Stimulated activated CD4-positive, alpha-beta T cell treated with anti-CD3 and anti-CD28 coated beads, Interleukin-2, amount 100 ng/mL, for 48 hours (primary cell): ENCODE results near the gene PTX4.

ENCODE experiments used
- DNase-seq, 2 donors: peaks; one replicate each; pipeline ENCODE4 v3.0.0-alpha.2; 2020

The PTX4 gene

DNA sequence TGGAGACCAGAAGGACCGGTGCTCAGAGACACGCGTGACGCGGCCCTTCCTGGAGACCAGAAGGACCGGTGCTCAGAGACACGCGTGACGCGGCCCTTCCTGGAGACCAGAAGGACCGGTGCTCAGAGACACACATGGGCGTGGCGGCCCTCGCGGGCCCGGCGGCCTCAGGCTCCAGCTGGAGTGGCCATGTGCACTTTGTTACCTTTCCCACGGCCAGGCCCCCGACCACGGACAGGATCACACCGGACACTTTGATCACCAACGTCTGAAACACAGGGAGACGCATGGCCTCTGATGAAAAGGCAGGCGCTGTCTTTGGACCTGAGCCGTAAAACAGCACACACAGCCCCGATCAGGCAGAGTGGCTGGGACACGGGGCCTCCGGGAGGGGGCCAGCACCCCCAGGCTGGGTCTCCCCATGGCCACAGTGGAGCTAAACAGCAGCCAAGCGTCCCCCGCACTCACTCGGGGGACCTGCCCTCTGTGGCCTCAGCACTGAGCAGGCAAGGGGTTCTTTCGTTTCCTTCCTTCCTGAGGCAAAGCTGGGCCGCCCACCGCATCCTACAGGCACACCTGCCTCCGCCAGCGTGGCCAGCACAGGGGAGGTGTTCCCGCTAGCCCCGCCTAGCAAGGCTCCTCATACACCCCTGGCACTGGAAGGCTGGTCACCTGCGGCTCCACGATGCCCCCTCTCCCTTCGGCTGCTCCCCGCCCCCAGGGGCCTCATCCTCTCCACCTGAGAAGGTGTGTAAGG lies 31.1 kb downstream of the PTX4 start:
- no peak for DNase-seq

DNA sequence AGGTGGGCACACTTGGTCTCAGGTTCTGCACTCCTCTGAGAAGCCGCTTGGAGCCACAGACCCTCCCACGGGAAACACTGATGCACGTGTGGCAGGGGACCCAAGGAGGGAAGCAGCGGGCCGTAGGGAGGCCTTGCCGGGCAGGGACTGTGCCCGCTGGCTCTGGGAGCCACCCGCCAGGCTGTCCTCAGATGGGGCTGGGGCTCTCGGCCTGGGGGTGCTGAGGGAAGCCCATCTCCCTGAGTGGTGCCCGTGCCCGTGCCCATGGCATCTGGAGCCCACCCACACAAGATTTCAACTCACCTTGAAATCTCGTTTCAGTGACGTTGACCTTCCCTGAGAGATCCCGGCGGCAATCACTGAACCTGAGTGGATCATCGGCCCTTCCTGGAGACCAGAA lies 31.8 kb downstream of the PTX4 start:
- no peak for DNase-seq

DNA sequence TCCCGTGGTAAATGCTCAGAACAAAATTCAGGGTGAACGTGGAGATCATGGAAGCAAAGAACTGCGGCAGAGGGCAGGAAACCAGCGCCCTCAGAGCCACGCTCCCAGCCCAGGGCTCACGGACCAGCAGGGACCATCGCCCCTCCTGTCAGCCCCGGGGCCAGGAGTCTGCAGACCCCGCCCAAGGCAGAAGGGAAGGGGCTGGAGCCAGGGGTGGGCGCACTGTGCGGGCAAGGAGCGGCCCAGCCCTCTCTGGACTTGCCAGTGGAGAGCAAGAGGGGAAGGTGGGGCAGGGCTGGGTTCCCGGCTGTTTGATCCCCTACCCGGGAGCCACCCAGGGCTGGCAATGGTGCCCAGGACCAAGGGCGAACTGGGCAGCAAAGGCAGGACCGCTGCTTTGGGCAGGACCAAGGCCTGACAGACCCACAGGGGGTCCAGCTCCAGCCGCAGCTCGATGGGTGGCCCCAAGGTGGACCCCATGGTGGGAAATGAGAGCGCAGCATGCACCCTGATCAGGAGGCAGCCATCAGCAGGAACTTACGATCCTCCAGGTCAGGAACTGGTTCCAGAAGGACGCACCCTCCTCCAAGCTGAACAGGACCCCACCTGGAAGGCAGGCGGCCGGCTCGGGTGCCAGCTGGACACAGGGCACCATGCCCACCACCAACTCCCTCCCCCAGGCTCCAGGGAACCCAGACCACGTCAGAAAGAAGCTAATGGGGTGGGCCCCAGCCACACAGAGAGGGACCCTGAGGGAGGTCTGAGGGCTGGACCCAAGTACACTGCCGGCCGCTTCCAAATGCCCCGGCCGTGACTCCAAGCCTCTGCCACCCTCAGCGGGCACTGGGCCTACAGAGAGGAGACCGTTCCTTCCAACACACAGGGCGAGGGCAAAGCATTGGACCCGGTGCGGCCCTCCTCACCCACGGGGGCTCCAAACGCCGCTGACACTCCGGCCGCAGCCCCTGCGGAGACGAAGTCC lies 33.3 kb downstream of the PTX4 start:
- no peak for DNase-seq

DNA sequence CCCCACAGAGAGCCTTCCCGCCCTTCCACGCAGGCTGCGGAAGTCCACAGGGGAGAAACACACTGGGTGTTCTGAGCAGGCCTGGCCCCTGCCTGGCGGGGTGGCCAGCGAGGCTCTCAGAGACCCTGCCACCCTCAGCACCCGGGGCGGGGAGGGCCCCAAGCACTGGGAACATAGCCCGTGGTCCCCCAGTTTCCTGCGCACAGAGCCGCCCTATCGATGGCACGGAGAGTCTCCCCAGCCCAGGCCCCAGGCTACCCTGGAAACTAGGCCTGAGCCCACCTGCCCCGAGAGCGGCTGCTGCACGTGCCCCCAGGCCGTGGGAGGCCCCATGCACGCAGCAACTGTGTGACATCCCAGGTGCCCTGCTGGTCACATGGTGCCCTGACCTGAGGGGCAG lies 34.2 kb downstream of the PTX4 start:
- DNase-seq = no peak

DNA sequence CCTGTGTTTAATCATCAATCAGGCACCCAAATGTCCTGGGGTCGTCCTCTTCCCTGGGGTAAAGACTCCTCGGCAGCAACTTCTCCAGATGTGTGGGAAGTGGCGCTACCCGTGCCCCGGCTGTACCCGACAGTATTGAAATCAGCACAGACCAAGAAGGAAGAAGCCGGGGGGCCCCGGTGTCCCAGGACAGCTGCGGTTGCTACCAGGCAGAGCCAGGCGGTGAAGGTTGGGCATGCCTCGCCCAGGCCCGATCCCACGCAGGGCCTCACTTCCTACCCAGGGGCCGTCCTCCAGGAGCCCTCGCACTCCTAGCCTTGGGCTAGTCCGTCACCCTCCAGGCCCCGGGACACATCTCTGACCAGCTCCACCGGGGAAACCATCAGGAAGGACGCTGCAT lies 35.4 kb downstream of the PTX4 start:
- DNase-seq = no peak

DNA sequence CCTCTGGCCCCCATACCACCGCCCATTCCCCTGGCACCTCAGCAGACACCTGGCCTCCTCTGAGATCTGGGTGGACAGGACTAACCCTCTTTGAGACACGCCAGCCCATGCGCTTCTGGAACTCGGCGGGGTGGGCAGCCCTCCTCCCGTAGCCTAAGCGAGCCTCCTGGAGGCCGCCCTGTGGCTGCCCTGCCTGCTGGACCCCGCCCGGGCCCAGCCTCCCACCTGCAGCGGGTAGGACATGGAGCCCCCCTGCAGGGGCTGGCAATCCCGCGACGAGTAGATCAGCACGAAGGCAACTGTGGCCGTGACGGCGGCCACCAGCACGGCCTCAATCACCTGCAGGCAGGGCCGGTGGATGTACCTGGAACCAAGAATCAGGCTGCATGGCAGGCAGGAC lies 36.2 kb downstream of the PTX4 start:
- no peak for DNase-seq

DNA sequence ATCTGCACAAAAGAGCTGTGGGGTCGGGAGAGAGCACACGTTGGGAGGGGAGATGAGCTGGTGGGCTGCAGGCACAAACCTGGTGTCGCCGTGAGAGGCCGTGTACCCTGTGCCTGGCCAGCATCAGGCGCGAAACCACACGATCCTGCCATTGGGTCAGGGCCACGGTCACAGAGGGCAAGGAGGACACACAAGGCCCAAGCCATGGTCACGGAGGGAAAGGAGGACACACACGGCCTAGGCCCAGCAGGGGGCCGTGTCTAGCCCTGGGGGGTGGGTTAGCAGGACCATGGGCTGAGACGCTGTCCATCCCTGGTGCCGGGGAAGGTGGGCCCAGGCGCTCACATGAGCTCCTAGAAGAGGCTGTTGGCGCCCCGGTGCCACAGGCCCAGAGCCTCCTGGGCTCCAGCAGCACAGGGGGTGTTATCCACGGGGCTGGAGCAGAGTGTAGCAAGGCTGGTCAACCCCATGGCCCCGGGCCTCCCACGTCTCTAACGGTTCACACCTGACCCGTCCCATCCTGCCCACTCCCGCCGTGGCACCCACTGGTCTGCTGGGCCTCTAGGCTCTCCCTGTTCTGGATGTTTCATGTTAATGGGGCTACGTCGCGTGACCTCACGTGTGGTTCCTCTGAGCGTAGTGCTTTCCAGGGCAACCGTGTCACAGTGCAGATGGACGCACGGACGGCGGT lies 36.9 kb downstream of the PTX4 start:
- DNase-seq = no peak

DNA sequence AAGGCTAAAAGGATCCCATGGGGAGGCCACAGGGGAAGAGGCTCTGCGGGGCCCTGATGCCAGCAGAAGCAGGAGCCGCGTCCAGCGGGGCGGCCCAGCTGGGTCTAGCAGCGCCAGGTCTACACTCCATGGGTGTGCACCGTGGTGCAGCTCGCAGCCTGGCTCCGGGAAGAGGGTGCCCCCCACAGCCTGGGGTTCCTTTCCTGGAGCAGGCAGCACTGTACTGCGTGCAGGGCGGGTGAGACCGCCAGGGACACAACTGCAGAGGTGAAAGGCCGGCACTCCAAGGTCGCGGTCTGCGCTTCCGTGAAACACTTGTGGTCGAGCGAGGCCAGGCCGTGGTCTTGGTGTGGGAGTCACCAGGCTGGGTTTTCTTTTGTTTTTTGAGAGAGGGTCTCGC lies 37.9 kb downstream of the PTX4 start:
- DNase-seq = no peak

DNA sequence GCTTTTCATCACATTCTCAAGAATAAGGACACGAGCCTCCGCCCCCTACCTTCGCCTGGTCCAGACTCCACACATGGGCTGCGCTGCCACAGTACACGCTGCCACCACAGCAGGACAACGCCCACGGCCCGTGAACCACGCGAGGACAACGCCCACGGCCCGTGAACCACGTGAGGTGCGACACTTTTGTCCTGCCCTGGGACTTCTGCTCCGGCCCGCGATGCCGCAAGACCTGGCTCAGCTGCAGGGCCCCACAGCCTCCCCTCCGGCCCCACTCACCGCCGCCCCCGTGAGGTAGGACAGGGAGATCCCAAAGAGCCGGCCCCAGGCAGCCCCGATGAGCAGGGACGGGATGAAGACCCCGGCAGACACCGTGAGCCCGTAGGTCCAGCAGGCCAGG lies 38.5 kb downstream of the PTX4 start:
- no peak for DNase-seq

DNA sequence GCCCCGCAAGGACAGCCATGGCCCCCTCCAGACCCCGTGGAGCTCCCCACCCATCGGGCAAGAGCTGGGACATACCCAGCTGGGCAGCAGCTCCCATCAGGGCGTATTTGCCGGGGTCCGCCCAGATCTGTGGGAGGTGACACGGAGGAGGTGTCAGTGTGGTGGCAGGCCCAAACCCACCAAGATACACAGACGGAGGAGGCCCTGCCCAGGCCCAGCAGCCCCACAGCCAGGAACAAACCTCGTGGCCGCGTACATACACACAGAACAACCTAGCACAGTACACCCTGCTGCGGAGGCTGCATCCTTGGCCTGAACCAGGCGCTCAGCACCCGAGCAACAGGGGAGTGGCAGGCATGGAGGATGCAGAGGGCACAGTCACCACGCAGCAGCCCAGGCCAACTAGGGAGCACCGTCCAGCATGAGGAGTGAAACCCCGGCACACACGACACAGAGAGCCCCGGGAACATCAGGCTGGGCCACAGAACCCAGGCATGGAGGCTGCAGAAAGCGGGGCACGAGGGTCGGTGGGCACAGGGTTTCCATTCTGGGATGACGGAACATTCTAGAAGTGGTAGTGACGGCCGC lies 39.4 kb downstream of the PTX4 start:
- no peak for DNase-seq

DNA sequence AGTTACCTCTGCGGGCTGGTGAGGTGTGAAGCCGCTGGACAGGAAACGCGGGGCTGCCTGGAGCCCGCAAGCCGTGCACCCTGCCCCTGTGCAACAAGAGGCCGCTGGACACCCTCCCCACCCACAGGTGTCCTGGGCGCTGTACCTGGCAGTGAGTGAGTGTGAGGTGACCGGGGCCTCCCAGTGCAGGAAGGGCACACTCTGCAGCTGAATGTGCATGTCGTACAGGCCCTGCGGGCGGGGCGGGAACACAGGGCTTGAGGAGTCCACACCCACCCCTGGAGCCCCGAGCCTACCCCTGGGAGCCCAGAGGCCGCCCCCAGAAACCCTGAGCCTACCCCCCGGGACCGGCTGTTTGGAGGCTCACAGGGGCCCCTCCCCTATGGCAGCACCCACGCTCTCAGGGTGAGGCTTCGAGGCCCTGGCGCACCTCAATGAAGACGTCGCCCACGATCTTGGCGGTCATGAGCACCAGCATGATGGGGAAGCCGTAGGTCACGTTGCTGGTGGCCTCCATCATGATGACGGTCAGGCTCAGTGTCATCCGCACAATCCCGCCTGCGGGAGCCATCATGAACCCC lies 40.1 kb downstream of the PTX4 start:
- DNase-seq = no peak

DNA sequence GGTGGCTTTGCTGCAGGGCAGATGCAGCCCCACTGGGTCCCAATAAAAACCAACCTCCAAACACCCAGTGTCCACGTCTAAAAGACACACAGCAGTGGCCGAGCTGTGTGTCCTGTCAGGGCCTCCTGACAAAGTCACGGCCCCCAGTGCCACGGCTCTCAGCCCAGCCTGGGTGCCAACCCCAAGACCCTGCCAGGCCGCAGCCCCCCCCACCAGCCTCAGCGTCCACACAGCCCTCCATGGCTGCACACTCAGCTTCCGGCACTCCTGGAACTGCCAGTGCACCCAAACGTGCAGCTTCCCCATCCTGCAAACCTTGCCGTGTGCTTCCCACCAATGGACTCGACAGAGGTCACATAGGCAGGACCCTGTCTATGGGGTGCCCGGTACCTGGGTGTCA lies 40.8 kb downstream of the PTX4 start:
- no peak for DNase-seq

DNA sequence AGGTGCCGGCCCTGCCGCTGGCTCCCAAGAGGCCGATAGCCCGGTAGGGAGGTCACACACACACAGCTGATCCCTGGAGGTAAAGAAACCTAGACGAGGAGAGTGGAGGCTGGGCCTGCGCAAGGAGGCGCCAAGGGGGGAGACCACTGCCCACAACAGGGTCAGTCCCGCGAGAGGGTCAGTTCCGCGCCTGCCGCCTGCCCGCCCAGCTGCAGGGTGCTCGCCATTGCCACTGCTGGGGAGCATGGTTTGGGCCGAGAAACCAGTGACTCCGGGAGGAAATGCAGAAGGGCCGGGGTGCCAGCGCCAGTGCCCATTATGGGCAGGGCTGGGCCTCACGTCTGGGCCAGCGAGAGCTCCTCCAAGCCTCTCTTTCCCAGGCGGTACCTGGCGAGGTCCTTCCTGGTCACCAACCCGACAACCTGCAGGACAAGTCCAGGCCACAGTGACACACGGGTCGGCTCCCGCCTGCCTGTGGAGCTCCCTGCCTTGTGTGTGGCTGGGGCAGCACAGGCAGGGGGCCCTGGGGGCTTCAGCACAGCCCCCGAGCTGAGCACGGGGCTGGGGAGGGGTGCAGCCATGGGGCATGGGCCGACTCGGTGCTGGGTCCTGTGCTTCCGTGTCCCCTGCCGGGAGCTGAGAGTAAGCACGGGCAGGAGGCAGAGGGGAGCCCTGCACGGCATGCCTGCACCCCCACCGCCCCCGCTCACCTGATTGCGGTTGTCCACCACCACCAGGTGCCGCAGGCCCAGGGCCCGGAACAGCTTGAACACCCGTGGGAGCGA lies 42.3 kb downstream of the PTX4 start:
- DNase-seq = no peak

DNA sequence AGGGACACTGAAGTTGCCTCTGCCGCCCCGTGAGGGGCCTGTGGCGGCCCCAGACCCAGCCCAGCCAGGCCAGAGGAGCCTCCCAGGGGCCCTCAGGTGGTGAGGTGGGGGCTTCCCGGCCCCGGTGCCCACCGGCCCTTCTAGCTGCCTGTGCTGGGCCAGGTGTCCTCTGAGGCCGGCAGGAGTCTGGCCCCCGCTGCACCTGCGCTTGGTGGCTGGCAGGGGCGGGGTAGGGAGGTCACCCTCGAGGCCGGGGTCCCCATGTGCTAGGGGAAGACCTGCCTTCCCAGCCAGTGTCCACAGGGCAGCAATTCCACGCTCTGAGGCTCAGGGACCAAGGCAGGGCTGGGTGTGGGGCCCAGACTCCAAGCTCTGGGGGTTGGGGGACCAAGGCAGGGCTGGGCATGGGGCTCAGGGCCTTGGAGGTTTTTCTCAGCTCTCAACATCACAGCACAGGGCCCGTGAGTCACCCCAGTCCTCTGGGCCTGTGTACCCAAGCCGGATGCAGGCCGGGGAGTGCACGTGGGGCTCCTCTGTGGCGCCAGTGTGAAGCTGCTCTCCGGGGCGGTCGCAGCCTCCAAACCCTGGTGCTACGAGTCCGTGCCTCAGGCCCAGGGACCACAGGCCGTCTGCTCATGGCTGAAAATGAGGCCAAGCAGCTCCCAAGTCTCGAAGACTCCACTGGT lies 43.1 kb downstream of the PTX4 start:
- no peak for DNase-seq

DNA sequence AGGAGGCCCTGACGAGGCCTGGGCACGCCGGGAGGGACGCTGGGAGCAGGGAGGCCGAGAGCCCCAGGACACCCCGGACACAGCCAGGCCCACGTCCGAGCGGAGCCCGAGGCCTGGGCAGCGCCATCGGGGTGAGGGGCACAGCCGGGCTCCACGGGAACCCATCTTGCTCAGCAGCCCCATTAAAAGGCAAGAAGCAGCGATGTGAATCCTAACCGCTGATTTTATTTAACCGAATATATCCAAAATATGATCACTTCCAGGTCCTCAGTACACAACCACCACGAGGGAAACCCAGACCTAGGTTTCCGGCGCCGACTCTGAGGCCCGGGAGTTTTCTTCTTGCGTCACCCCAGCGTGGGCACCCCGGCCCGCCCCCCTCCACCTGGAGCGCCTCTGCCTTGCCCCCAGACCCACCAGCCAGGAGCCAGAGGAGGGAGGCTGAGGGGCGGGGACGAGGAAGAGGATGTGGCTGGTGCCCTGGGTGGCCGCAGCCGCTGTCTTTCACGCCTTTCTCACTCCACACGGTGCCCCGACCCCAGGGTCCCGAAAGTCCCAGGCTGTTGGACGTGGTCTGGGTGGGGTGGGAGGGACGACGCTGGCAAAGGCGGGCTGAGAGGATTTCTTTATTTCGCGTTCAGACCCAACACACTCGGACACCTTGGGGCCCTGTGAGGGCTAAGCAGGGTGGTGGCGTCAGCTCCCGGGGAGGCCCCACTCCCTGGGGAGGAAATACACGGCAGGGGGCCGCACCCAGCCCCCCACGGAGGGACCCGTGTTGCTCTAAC lies 43.8 kb downstream of the PTX4 start:
- DNase-seq = no peak

DNA sequence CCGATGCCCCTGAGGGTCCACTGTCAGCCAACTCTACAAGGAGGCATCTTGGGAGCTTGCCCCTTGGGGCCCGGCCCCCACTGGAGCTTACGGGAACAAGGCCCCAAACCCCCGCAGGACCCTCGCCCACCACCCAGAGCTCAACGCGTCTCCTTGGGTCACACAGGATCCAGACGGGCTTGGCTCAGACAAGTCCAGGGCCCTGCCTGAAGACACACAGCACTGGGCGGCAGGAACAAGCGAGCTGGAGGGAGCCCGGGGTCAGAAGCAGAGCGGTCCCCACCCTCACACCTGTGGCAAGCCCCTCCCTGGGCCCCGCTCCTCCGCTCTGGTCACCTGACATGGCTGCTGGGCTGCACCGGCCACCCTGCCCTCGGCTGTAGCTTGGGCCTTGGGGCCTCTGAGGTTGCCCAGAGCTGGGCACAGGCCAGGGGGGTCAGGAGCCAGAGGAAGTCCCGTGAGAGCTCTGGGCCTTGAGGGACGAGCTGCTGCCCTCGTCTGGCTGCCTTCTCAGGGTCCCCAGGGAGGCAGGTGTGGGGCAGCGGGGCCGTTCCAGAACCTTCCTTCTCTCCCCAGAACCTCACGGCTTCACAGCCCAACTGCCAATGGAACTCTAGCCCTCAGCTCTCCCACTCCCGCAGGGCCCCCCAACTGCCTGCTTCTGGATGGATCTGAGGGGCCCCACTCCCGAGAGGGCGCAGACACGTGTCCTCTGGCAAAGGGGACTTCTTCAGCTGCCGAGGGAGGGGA lies 44.6 kb downstream of the PTX4 start, which contains the start of gene CCDC154:
Gene CCDC154 (minus strand): TSS at position 577 of the 750 bp plus-strand sequence. CDS start 234 bp downstream, at position 343.
- no peak for DNase-seq

DNA sequence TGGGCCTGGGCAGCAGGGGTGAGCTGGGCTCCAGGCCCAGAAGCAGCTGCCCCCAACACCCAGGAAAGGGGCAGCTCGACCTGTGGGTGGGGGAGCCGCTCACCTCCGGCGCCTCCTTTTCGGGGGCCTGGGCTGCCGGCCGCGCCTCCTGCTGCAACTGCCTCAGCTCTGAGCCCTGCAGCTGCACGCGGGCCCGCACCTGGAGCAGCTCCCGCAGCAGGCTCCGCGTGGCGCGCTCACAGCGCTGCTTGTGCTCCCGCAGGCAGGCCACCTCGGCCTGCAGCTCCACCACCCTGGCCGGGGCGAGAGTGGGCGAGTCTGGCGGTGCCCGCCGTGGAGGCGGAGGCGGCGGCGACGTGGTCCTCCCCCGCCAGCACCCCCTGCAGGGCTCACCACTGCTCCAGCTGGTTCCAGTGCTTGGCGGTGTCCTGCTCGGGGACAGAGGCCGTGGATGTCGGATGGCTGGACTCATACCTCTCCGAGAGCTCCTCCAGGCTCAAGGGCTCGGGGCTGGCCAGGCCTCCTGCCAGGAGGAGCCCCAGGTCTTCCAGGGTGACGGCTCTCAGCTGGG lies 45.3 kb downstream of the PTX4 start:
- DNase-seq = no peak

DNA sequence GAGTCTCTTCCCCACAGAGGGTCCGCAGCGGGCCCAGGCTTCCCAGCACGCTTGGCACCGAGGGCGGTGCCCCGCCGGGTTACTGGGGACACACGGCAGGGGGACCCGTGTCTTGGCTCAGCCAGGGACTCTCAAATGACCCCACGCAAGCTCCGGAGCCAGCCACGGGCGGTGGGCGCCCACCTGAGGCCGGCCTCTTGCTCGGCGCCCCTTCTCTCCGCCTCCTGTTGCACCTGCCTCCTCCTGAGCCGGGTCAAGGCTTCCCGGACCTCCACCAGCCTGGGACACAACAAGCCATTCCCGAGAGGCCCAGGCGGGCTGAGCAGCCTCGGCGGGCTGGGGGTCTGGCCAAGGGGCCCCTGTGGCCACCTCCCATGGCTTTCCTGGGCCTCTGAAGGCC lies 46.0 kb downstream of the PTX4 start:
- DNase-seq = no peak

DNA sequence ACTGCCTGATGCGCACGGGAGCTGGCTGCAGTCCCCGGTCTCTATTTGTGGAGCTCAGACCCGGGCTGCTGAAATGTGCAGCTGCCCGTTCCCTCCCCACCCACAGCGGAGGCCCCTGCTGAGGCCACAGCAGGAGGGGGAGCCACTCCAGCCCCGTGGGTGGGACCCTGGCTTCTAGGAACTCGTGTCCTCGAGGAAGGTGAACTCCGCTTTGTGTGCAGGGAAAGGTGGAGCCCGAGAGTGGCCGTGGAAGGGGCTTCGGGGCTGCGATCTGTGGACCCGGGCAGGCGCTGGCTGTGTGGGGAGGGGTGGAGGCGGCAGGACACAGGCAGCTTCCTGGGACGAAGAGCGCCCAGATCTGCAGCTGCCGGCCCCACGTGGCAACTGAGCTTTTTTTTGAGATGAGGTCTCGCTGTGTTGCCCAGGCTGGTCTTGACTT lies 47.3 kb downstream of the PTX4 start:
- no peak for DNase-seq
